Mesendoderm (in vitro differentiated cells): Measurements from ENCODE around the gene LTN1.

Experiments used
- DNase-seq: peaks from one replicate; pipeline ENCODE4 v3.0.0; 2013
- H2AK5ac ChIP-seq: 2 replicates; pipeline ENCODE4 v1.6.1; 2013; ENCODE audit warnings: low read length, inconsistent platforms
- H2BK120ac ChIP-seq: 2 replicates; pipeline ENCODE4 v1.6.1; 2013; ENCODE audit warnings: low read depth, mild to moderate bottlenecking, low read length, moderate library complexity, mixed read lengths
- H2BK15ac ChIP-seq: replicated peaks from 2 replicates; pipeline ENCODE4 v1.6.1; 2013; ENCODE audit warnings: low read depth, mild to moderate bottlenecking, moderate library complexity
- H2BK5ac ChIP-seq: 2 replicates; pipeline ENCODE4 v1.6.1; 2013; ENCODE audit warnings: low read length, inconsistent platforms
- H3K18ac ChIP-seq: 2 replicates; pipeline ENCODE4 v1.6.1; 2013; ENCODE audit warnings: mild to moderate bottlenecking, low read length, mixed read lengths
- H3K23ac ChIP-seq: one replicate; pipeline ENCODE4 v1.6.1; 2013; ENCODE audit warnings: low read length
- H3K27ac ChIP-seq: 2 replicates; pipeline ENCODE4 v1.5.1; 2013; ENCODE audit warnings: low read depth, mild to moderate bottlenecking, inconsistent platforms, low read length, moderate library complexity
- H3K27me3 ChIP-seq: 2 replicates; pipeline ENCODE4 v1.6.1; 2013; ENCODE audit warnings: low read length, control low read depth, mild to moderate bottlenecking, inconsistent platforms; ENCODE audit not compliant: insufficient read depth, poor library complexity
- H3K36me3 ChIP-seq: 2 replicates; pipeline ENCODE4 v1.6.1; 2013; ENCODE audit warnings: low read length, inconsistent platforms; ENCODE audit not compliant: control insufficient read depth, insufficient read depth
- H3K4ac ChIP-seq: one replicate; pipeline ENCODE4 v1.6.1; 2013; ENCODE audit warnings: low read depth, mild to moderate bottlenecking, low read length, moderate library complexity
- H3K4me1 ChIP-seq: 2 replicates; pipeline ENCODE4 v1.6.1; 2013; ENCODE audit warnings: low read depth, low read length, inconsistent platforms; ENCODE audit not compliant: control insufficient read depth
- H3K4me2 ChIP-seq: 2 replicates; pipeline ENCODE4 v1.6.1; 2013; ENCODE audit warnings: low read length
- H3K4me3 ChIP-seq: 2 replicates; pipeline ENCODE4 v1.5.1; 2013; ENCODE audit warnings: mild to moderate bottlenecking, low read length
- H3K56ac ChIP-seq: one replicate; pipeline ENCODE4 v1.6.1; 2013; ENCODE audit warnings: low read length
- H3K79me1 ChIP-seq: 2 replicates; pipeline ENCODE4 v1.6.1; 2013; ENCODE audit warnings: low read length, inconsistent platforms
- H3K79me2 ChIP-seq: 2 replicates; pipeline ENCODE4 v1.6.1; 2013; ENCODE audit warnings: mild to moderate bottlenecking, low read length; ENCODE audit not compliant: control insufficient read depth, insufficient read depth
- H3K9ac ChIP-seq: 2 replicates; pipeline ENCODE4 v1.6.1; 2013; ENCODE audit warnings: low read length, inconsistent platforms
- H4K5ac ChIP-seq: one replicate; pipeline ENCODE4 v1.6.1; 2013; ENCODE audit warnings: low read length
- H4K8ac ChIP-seq: one replicate; pipeline ENCODE4 v1.6.1; 2013; ENCODE audit warnings: low read depth, mild to moderate bottlenecking, control low read depth, low read length, moderate library complexity
- WGBS: extraction: QIAGEN DNeasy Blood & Tissue Kit; methylation state at CpG from one replicate; pipeline ENCODE4 v1.1.7; 2013; ENCODE audit warnings: low lambda C conversion rate, missing lambda C conversion rate; ENCODE audit not compliant: insufficient coverage; ENCODE audit errors: extremely low coverage; 5-methylcytosine and 5-hydroxymethylcytosine counted together

LTN1 gene

DNA sequence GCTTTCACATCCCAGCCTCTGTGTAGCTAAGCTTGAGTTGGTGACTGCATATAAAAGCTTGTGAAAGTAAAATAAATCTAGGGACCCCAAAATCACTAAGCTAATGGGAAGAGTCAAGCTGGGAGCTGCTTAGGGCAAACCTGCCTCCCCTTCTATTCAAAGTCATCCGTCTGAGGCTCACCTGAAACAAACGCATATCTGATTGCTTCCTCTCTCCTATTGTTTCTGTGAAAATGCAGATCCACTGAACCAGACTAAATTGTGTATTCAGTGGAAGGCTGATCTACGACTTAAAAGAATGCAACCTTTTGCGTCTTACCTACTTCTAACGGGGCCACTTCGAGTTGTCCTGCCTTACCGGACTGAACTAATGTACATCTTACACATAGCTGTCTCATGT, 70.3 kb downstream of the LTN1 start:
- no peak overlapping the region for H3K18ac ChIP-seq
- H3K79me2 ChIP-seq: no peaks in the 10 kb centered on the region
- H4K8ac ChIP-seq: no peak overlapping the region
- peak overlapping the region; percentile 26 for H3K9ac ChIP-seq
- peak overlapping the region; percentile 79 for H2AK5ac ChIP-seq
- no peak overlapping the region for H3K4me3 ChIP-seq
- peak overlapping the region; percentile 59 for H4K5ac ChIP-seq
- peaks cover 8% of the 10 kb centered on the region for H3K4me1 ChIP-seq
- H2BK15ac ChIP-seq: no peak overlapping the region
- no peak overlapping the region for H3K23ac ChIP-seq
- H3K4me2 ChIP-seq: peak overlapping the region; percentile 26
- H3K27ac ChIP-seq: peak overlapping the region; percentile 55
- no peaks in the 10 kb centered on the region for H3K27me3 ChIP-seq
- peak overlapping the region; percentile 55 for H3K4ac ChIP-seq
- no peaks in the 10 kb centered on the region for H3K79me1 ChIP-seq
- no peak overlapping the region for H2BK120ac ChIP-seq
- peak; percentile 97 for DNase-seq
- H2BK5ac ChIP-seq: peak overlapping the region; percentile 97
- no peaks in the 10 kb centered on the region for H3K36me3 ChIP-seq
- WGBS: no CpG with 5 or more reads among the region's 7 CpGs
- H3K56ac ChIP-seq: peak overlapping the region; percentile 78

DNA sequence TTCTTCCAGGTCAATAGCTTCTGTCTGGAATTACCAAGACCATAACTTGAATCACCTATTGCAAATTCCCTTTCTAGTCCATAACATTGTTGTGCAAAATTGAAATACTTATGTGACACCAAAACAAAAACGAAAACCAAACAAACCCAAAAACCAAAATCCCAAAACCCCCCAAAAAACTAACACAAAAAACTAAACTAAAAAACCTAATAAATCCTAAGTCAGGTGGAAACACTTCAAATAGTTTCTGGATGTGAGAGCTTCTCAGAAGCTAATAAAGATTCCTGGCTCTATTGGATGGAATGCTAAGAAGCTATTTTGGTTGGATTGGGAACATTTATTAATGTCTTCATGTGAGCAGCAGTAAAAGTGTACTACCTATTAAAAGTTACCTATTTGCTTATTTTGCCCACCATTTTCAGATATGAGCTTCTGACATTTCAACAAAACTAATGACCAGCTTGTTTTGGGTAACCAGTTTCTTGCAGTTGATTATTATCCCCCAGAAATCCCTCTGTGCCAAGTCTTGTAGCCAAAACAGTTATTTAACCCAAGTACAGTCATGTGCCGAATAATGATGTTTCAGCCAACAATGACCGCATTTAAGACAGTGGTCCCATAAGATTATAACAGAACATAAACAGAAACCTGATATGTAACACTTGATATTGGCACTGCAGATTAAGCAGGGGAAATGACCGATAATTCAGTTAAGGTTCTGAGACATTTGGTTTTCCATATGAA, 76.4 kb downstream of the LTN1 start:
- H3K4ac ChIP-seq: no peak overlapping the region
- no peak overlapping the region for H3K9ac ChIP-seq
- DNase-seq: no peak
- no peak overlapping the region for H3K27ac ChIP-seq
- no peak overlapping the region for H2BK5ac ChIP-seq
- H3K56ac ChIP-seq: no peak overlapping the region
- H2BK15ac ChIP-seq: no peak overlapping the region
- H3K23ac ChIP-seq: no peak overlapping the region
- no peak overlapping the region for H4K8ac ChIP-seq
- H4K5ac ChIP-seq: no peak overlapping the region
- 100% methylated on average over 1 of the region's 4 CpGs for WGBS
- H3K27me3 ChIP-seq: no peaks in the 10 kb centered on the region
- no peaks in the 10 kb centered on the region for H3K79me2 ChIP-seq
- H2BK120ac ChIP-seq: no peak overlapping the region
- no peak overlapping the region for H3K4me2 ChIP-seq
- H3K36me3 ChIP-seq: no peaks in the 10 kb centered on the region
- no peak overlapping the region for H3K4me3 ChIP-seq
- no peaks in the 10 kb centered on the region for H3K4me1 ChIP-seq
- H3K79me1 ChIP-seq: no peaks in the 10 kb centered on the region
- no peak overlapping the region for H3K18ac ChIP-seq
- H2AK5ac ChIP-seq: no peak overlapping the region

DNA sequence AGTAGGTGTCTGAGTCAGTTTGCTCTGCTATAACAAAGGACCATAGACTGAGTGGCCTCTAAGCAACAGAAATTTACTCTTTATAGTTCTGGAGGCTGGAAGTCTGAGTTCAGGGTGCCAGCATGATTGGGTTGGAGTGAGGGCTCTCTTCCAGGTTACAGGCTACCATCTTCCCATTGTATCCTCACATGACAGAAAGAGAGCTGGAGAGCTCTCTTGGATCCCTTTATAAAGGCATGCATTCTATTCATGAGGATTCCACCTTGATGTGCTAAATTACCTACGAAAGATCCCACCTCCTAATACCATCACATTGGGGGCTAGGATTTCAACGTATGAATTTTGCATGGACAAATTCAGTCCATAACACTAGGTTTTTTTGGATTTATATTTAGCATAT, 79.6 kb downstream of the LTN1 start:
- H2AK5ac ChIP-seq: no peak overlapping the region
- H3K79me2 ChIP-seq: no peaks in the 10 kb centered on the region
- no CpG with 5 or more reads among the region's 2 CpGs for WGBS
- no peak overlapping the region for H2BK15ac ChIP-seq
- no peak overlapping the region for H2BK5ac ChIP-seq
- no peak overlapping the region for H3K4ac ChIP-seq
- no peak overlapping the region for H4K8ac ChIP-seq
- H3K4me1 ChIP-seq: no peaks in the 10 kb centered on the region
- H3K27me3 ChIP-seq: no peaks in the 10 kb centered on the region
- H2BK120ac ChIP-seq: no peak overlapping the region
- H3K23ac ChIP-seq: no peak overlapping the region
- peak overlapping the region; percentile 80 for H3K18ac ChIP-seq
- no peaks in the 10 kb centered on the region for H3K36me3 ChIP-seq
- no peak overlapping the region for H3K4me2 ChIP-seq
- H3K27ac ChIP-seq: no peak overlapping the region
- no peak overlapping the region for H3K9ac ChIP-seq
- H3K4me3 ChIP-seq: no peak overlapping the region
- no peaks in the 10 kb centered on the region for H3K79me1 ChIP-seq
- no peak overlapping the region for H4K5ac ChIP-seq
- no peak for DNase-seq
- H3K56ac ChIP-seq: no peak overlapping the region

DNA sequence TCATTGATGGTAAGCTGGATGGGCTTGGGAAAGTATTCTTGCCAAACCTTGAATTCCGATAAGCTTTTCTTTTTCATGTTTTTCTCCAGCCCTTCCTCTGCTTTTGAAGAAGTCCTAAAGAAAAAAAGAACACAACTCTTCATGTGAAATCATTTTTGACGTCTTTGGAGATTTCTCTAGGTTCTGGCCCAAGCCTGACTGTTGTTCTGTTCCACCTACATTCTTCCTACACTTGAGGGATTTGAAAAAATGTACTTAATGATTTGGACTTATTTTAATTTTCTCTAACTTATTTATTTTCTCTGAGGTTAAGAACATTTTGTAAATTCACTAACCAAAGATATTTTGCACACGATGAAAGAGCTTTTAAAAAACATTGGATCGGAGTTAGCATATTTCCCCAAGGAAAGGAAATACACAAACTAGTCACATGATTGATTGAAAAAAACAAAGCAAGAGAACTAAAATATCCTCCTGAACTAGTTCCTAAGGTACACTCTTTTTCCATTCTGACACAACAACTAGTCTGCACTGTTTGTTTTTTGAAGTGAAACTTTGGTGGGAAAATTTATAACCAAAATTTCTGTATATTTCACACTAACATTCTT, 82.3 kb downstream of the LTN1 start:
- DNase-seq: no peak
- WGBS: no CpG with 5 or more reads among the region's 4 CpGs
- Histone ChIP-seq H3K79me1 (no peaks in the 10 kb centered on the region), H2AK5ac (no peak overlapping the region), H3K4me2 (no peak overlapping the region), H3K56ac (no peak overlapping the region), H2BK120ac (no peak overlapping the region), H3K27me3 (no peaks in the 10 kb centered on the region), H3K79me2 (no peaks in the 10 kb centered on the region), H4K5ac (no peak overlapping the region), H2BK15ac (no peak overlapping the region), H3K27ac (no peak overlapping the region), H3K23ac (no peak overlapping the region), H3K4ac (no peak overlapping the region), H3K18ac (no peak overlapping the region), H4K8ac (no peak overlapping the region), H3K4me1 (no peaks in the 10 kb centered on the region), H2BK5ac (no peak overlapping the region), H3K36me3 (no peaks in the 10 kb centered on the region), H3K4me3 (no peak overlapping the region), H3K9ac (no peak overlapping the region)

DNA sequence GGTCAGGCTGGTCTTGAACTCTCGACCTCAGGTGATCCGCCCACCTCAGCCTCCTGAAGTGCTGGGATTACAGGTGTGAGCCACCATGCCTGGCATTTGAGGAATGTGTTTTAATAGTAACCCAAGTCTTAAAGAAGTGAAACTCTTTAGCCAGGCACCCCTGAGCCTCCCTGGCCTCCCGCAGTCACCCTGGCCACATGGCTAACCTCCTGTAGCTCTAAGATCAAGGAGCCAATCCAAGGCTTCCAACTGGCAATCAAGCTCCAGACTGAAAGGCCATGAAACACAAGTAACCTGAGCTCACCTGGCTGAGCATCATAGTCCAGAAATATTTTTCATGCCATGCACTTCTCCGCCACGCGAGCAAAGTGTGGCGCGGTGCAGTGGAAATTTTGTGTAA, 84.3 kb downstream of the LTN1 start:
- whole genome bisulfite sequencing: no CpG with 5 or more reads among the region's 8 CpGs
- H3K4me2 ChIP-seq: no peak overlapping the region
- no peaks in the 10 kb centered on the region for H3K36me3 ChIP-seq
- H3K4me1 ChIP-seq: no peaks in the 10 kb centered on the region
- H3K9ac ChIP-seq: no peak overlapping the region
- no peak overlapping the region for H2BK5ac ChIP-seq
- no peak overlapping the region for H3K4me3 ChIP-seq
- no peaks in the 10 kb centered on the region for H3K79me1 ChIP-seq
- H4K5ac ChIP-seq: no peak overlapping the region
- no peak overlapping the region for H3K56ac ChIP-seq
- no peak overlapping the region for H2AK5ac ChIP-seq
- H3K4ac ChIP-seq: no peak overlapping the region
- no peak overlapping the region for H3K27ac ChIP-seq
- no peak overlapping the region for H2BK15ac ChIP-seq
- H3K79me2 ChIP-seq: no peaks in the 10 kb centered on the region
- no peak for DNase-seq
- no peak overlapping the region for H2BK120ac ChIP-seq
- H3K23ac ChIP-seq: no peak overlapping the region
- H4K8ac ChIP-seq: no peak overlapping the region
- H3K18ac ChIP-seq: no peak overlapping the region
- no peaks in the 10 kb centered on the region for H3K27me3 ChIP-seq
